ENCODE data around the gene LRCH3.

GRCh38 chr3:197750396-197750831 lies 40.6 kb upstream of the LRCH3 start:
- TF ChIP-seq EZH2phosphoT487 (IDR thresholded peaks at IDR 0.05; ENCODE audit: insufficient read depth, low read depth) (no peak), EZH2 (IDR thresholded peaks at IDR 0.05; ENCODE audit: insufficient read depth, poor library complexity, severe bottlenecking) (no peak)
